ENCODE data around the gene SGSM1. TPM values are rescaled to one million over a fixed set of nuclear protein-coding genes. Genes with fewer than 3 reads are reported as not detected.

Gene SGSM1
- polyA plus RNA-seq, 1 of the 3 experiments (the other 2 are of a cell fraction): 0.15 TPM

DNA sequence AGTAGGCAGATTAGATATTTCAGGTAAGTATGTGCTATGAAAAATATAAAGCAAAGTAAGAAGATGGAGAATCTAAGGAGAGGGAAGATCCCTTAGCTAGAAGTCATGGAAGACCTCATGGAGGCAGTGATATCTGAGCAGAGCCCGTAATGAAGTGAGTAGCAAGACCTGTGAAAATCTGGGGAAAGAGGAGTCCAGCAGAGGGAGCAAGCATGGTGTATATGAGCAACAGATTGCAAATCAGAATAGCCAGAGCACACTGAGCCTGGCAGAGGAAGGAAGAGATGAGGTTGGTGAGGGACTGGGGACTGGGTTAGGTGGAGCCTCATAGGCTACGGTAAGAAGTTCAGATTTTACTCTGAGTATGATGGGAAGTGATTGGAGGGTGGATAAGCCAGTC, 131.1 kb downstream of the SGSM1 start:
- Histone ChIP-seq H3K36me3 (replicated peaks in 1 of 2; ENCODE audit: control insufficient read depth in 1 of 2, insufficient read depth in 2 of 2, low read length in 1 of 2) (no peaks in the 10 kb centered on the region), H2AFZ (ENCODE audit: low read depth) (no peak overlapping the region), H3K9me2 (no peaks in the 10 kb centered on the region), H3K27ac (ENCODE audit: low read depth in 2 of 2, low read length in 1 of 2) (no peak overlapping the region), H3K4me3 (ENCODE audit: low read depth in 2 of 2, low read length in 1 of 2) (no peak overlapping the region), H3K9ac (no peak overlapping the region), H3K9me3 (no peaks in the 10 kb centered on the region), H3K27me3 (ENCODE audit: insufficient read depth) (peaks cover 12% of the 10 kb centered on the region; the same call in 1 of the 2 replicates), H3K79me2 (ENCODE audit: insufficient read depth) (no peaks in the 10 kb centered on the region), H3K4me1 (ENCODE audit: control insufficient read depth in 1 of 2, insufficient read depth in 2 of 2, low read depth in 1 of 2, low read length in 1 of 2) (peaks cover 0 to 3% of the 10 kb centered on the region in 2 experiments; a peak in 1 of 4 replicates), H3F3A (replicated peaks; ENCODE audit: insufficient read depth) (no peaks in the 10 kb centered on the region), H3K4me2 (no peak overlapping the region), H4K20me1 (ENCODE audit: insufficient read depth) (no peaks in the 10 kb centered on the region)
- DNase-seq: peak; percentile 32
- TF ChIP-seq CTCF (IDR thresholded peaks at IDR 0.05): peak; percentile 42
- TF ChIP-seq REST (IDR thresholded peaks at IDR 0.05; ENCODE audit: low read depth, low read length): no peak
- TF ChIP-seq RAD21 (IDR thresholded peaks at IDR 0.05; ENCODE audit: low read length): peak; percentile 54
- peak; percentile 24; the same call in 1 of the 2 replicates for TF ChIP-seq SMC3 (IDR thresholded peaks at IDR 0.05; ENCODE audit: low read depth, low read length)
- TF ChIP-seq POLR2AphosphoS5 (IDR thresholded peaks at IDR 0.05; ENCODE audit: low read depth, low read length): no peak
- TF ChIP-seq CHD2 (IDR thresholded peaks at IDR 0.05; ENCODE audit: low read length, partially characterized antibody): no peak
- ChIA-PET CTCF (interaction anchor here (0.8 to 20.1 kb wide), 9 partner anchors 10 to 247 kb away, joined by 3 to 513 read pairs (median 4); no protein-coding TSS in a partner anchor), POLR2A (no interaction called here)
- WGBS (ENCODE audit: low lambda C conversion rate): 35% methylated on average over 2 of the region's 2 CpGs

- H3K27me3 ChIP-seq (ENCODE audit: insufficient read depth): 0 out of 2 replicates have a peak, but pooled peaks cover 12% of the 10 kb centered on the region
- no peak overlapping the region for H3K4me2 ChIP-seq
- TF ChIP-seq, protein P1, sequence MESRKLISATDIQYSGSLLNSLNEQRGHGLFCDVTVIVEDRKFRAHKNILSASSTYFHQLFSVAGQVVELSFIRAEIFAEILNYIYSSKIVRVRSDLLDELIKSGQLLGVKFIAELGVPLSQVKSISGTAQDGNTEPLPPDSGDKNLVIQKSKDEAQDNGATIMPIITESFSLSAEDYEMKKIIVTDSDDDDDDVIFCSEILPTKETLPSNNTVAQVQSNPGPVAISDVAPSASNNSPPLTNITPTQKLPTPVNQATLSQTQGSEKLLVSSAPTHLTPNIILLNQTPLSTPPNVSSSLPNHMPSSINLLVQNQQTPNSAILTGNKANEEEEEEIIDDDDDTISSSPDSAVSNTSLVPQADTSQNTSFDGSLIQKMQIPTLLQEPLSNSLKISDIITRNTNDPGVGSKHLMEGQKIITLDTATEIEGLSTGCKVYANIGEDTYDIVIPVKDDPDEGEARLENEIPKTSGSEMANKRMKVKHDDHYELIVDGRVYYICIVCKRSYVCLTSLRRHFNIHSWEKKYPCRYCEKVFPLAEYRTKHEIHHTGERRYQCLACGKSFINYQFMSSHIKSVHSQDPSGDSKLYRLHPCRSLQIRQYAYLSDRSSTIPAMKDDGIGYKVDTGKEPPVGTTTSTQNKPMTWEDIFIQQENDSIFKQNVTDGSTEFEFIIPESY (IDR thresholded peaks at IDR 0.05; ENCODE audit: borderline replicate concordance, low read depth): no peak
- TF ChIP-seq FOSL2 (IDR thresholded peaks at IDR 0.05; ENCODE audit: borderline replicate concordance, low read depth): no peak
- peak; percentile 79 for TF ChIP-seq RAD21 (IDR thresholded peaks at IDR 0.05; ENCODE audit: low read length)
- TF ChIP-seq CTCF (IDR thresholded peaks at IDR 0.05): peak; percentile 86
- TF ChIP-seq YY1 (IDR thresholded peaks at IDR 0.05; ENCODE audit: low read depth): peak; percentile 19; the same call in 1 of the 2 replicates
- TF ChIP-seq RCOR1 (IDR thresholded peaks at IDR 0.05; ENCODE audit: low read length): 0 out of 2 replicates have a peak, but pooled peaks have one; percentile 22
- peak; percentile 88 for TF ChIP-seq GATA2 (CRISPR knock-in tag; IDR thresholded peaks at IDR 0.05)
- peak; percentile 78 for TF ChIP-seq SMC3 (IDR thresholded peaks at IDR 0.05; ENCODE audit: low read depth, low read length)
- no peak overlapping the region for H2AFZ ChIP-seq (ENCODE audit: low read depth)
- H3K79me2 ChIP-seq (ENCODE audit: insufficient read depth): no peaks in the 10 kb centered on the region
- H3K4me1 ChIP-seq (ENCODE audit: control insufficient read depth in 1 of 2, insufficient read depth in 2 of 2, low read depth in 1 of 2, low read length in 1 of 2): peaks cover 0 to 3% of the 10 kb centered on the region in 2 experiments; a peak in 1 of 4 replicates
- H3K36me3 ChIP-seq (replicated peaks in 1 of 2; ENCODE audit: control insufficient read depth in 1 of 2, insufficient read depth in 2 of 2, low read length in 1 of 2): no peaks in the 10 kb centered on the region
- peak; percentile 76 for DNase-seq
- no peaks in the 10 kb centered on the region for H3K9me2 ChIP-seq
- no peaks in the 10 kb centered on the region for H4K20me1 ChIP-seq (ENCODE audit: insufficient read depth)
- H3K4me3 ChIP-seq (ENCODE audit: low read depth in 2 of 2, low read length in 1 of 2): no peak overlapping the region; a peak in 1 of 4 replicates
- H3F3A ChIP-seq (replicated peaks; ENCODE audit: insufficient read depth): no peaks in the 10 kb centered on the region
- POLR2A ChIA-PET: no interaction called here
- no peaks in the 10 kb centered on the region for H3K9me3 ChIP-seq
- CTCF ChIA-PET: interaction anchor here (0.6 to 20.1 kb wide), 41 partner anchors 9 to 263 kb away, joined by 3 to 513 read pairs (median 4); partner anchors contain the start of gene KIAA1671
- WGBS (ENCODE audit: low lambda C conversion rate): 4% methylated on average over 8 of the region's 11 CpGs
- H3K27ac ChIP-seq (ENCODE audit: low read depth in 2 of 2, low read length in 1 of 2): no peak overlapping the region
- H3K9ac ChIP-seq: no peak overlapping the region
Observed at GRCh38 chr22:24938741-24939341, 132.8 kb downstream of the SGSM1 start.

Measured in SK-N-SH (cell line).